HepG2 (cell line): ENCODE measurements around the gene CDYL2. TPM values are rescaled to one million over a fixed set of nuclear protein-coding genes. Genes with fewer than 3 reads are reported as not detected.

Experiments
- ATF4 ChIP-seq, 2 experiments: fragments of 450-650 bp in 1 of 2; sonication (generic) in 1 of 2; formaldehyde crosslinking; IDR thresholded peaks; 2 replicates each; pipeline versions ENCODE4 v1.5.0 to v1.8.0; 2020 to 2022; ENCODE audit warnings: mild to moderate bottlenecking in 1 of 2, missing genetic modification reagents in 1 of 2
- BRD4 ChIP-seq: sonication (generic); formaldehyde crosslinking; IDR thresholded peaks from 2 replicates; pipeline ENCODE4 v1.4.0; 2020; ENCODE audit warnings: missing genetic modification reagents
- E2F1 ChIP-seq: sonication (generic); formaldehyde crosslinking; IDR thresholded peaks from 2 replicates; pipeline ENCODE4 v1.5.0; 2020; ENCODE audit warnings: missing genetic modification reagents
- ELK4 ChIP-seq: sonication (generic); formaldehyde crosslinking; IDR thresholded peaks from 2 replicates; pipeline ENCODE4 v1.9.0; 2021; ENCODE audit warnings: missing genetic modification reagents, borderline replicate concordance
- FOXA1 ChIP-seq, 2 experiments: fragments of 450-650 bp in 1 of 2; sonication (generic) in 1 of 2; formaldehyde crosslinking in 1 of 2; IDR thresholded peaks; 2 replicates each; pipeline versions ENCODE4 v1.4.0 to v1.6.1; 2016 to 2020; ENCODE audit warnings: missing genetic modification reagents in 1 of 2
- HMG20B ChIP-seq: conservative IDR thresholded peaks from 2 replicates; pipeline ENCODE4 v1.6.1; 2016; ENCODE audit warnings: missing genetic modification reagents, missing compliant biosample characterization
- IRF9 ChIP-seq: sonication (generic); formaldehyde crosslinking; IDR thresholded peaks from 2 replicates; pipeline ENCODE4 v1.8.0; 2022; ENCODE audit warnings: missing genetic modification reagents, mild to moderate bottlenecking, borderline replicate concordance
- KDM4B ChIP-seq: sonication (generic); formaldehyde crosslinking; IDR thresholded peaks from 2 replicates; pipeline ENCODE4 v1.4.0; 2020; ENCODE audit warnings: missing genetic modification reagents
- MLLT10 ChIP-seq: sonication (generic); formaldehyde crosslinking; IDR thresholded peaks from 2 replicates; pipeline ENCODE4 v1.4.0; 2020; ENCODE audit warnings: missing genetic modification reagents
- MYC ChIP-seq: sonication (generic); formaldehyde crosslinking; IDR thresholded peaks from 2 replicates; pipeline ENCODE4 v1.9.0; 2021; ENCODE audit warnings: missing genetic modification reagents, borderline replicate concordance
- NRL ChIP-seq: sonication (generic); formaldehyde crosslinking; IDR thresholded peaks from 2 replicates; pipeline ENCODE4 v1.5.0; 2020; ENCODE audit warnings: missing genetic modification reagents, mild to moderate bottlenecking, moderate library complexity, borderline replicate concordance
- RAD51 ChIP-seq: fragments of 450-650 bp; IDR thresholded peaks from 2 replicates; pipeline ENCODE4 v1.6.1; 2016; ENCODE audit warnings: borderline replicate concordance
- RBM39 ChIP-seq: fragments of 200-400 bp; formaldehyde crosslinking; IDR thresholded peaks from one replicate; pipeline ENCODE4 v1.6.1; 2018; ENCODE audit warnings: antibody characterized with exemption, mild to moderate bottlenecking, low read depth, low read length; ENCODE audit not compliant: poor library complexity, severe bottlenecking
- RORA ChIP-seq: sonication (generic); formaldehyde crosslinking; IDR thresholded peaks from 2 replicates; pipeline ENCODE4 v1.5.0; 2020; ENCODE audit warnings: mild to moderate bottlenecking, missing genetic modification reagents, moderate library complexity
- SRSF4 ChIP-seq: fragments of 200-400 bp; formaldehyde crosslinking; IDR thresholded peaks from one replicate; pipeline ENCODE4 v1.6.1; 2018; ENCODE audit warnings: mild to moderate bottlenecking, low read depth, low read length, moderate library complexity; ENCODE audit not compliant: poor library complexity, severe bottlenecking
- THAP9 ChIP-seq: sonication (generic); formaldehyde crosslinking; IDR thresholded peaks from 2 replicates; pipeline ENCODE4; 2020; ENCODE audit warnings: missing genetic modification reagents, mild to moderate bottlenecking, borderline replicate concordance
- ZFY ChIP-seq: sonication (generic); formaldehyde crosslinking; IDR thresholded peaks from 2 replicates; pipeline ENCODE4 v1.4.0; 2020; ENCODE audit warnings: missing genetic modification reagents
- ZIK1 ChIP-seq: sonication (generic); formaldehyde crosslinking; IDR thresholded peaks from 2 replicates; pipeline ENCODE4 v1.5.0; 2020; ENCODE audit warnings: mild to moderate bottlenecking, low read depth, missing genetic modification reagents, borderline replicate concordance
- ZNF292 ChIP-seq: sonication (generic); formaldehyde crosslinking; IDR thresholded peaks from 2 replicates; pipeline ENCODE4 v1.8.1; 2022; ENCODE audit warnings: mild to moderate bottlenecking, low read depth, missing genetic modification reagents, borderline replicate concordance
- ZNF33B ChIP-seq: sonication (generic); formaldehyde crosslinking; IDR thresholded peaks from 2 replicates; pipeline ENCODE4 v1.5.1; 2020; ENCODE audit warnings: mild to moderate bottlenecking, missing genetic modification reagents
- ZNF414 ChIP-seq: sonication (generic); formaldehyde crosslinking; IDR thresholded peaks from 2 replicates; pipeline ENCODE4 v1.5.0; 2020; ENCODE audit warnings: missing genetic modification reagents
- ZNF782 ChIP-seq: sonication (generic); formaldehyde crosslinking; IDR thresholded peaks from 2 replicates; pipeline ENCODE4 v1.4.0; 2020; ENCODE audit warnings: missing genetic modification reagents, mild to moderate bottlenecking, borderline replicate concordance
- polyA plus RNA-seq, 8 experiments: library from polyadenylated mRNA; depleted of rRNA in 3 of 8; stranded (reverse) in 7 of 8; unstranded in 1 of 8; fragments of >200 nt; fragmentation: Illumina TruSeq in 4 of 8; extraction: Trizol in 4 of 8; gene quantifications; 2 replicates each; pipeline versions ENCODE4 v1.2.1 to v1.2.3, GENCODE V29; 2011 to 2016; ENCODE audit warnings: low read depth in 4 of 8, missing spikeins in 1 of 8, mixed read lengths in 1 of 8; ENCODE audit not compliant: insufficient read depth in 1 of 8
- total RNA-seq, 5 experiments: library from RNA; depleted of rRNA; stranded (reverse); fragments of >200 nt; fragmentation: Illumina TruSeq; extraction: Trizol; gene quantifications; 2 replicates each; pipeline ENCODE4 v1.2.3, GENCODE V29; 2016; ENCODE audit warnings: low read depth in 1 of 5

Gene CDYL2
- total and polyA plus RNA-seq, 2 of the 13 experiments (the other 11 are each of a cell fraction or from before 2014, with no cell fraction given): 0.07 to 0.35 TPM

- TF ChIP-seq RAD51 (peak; percentile 29; the same call in 1 of the 2 replicates), ZFY (no peak), ZNF414 (no peak), IRF9 (CRISPR knock-in tag) (no peak), ZNF292 (no peak), NRL (CRISPR knock-in tag) (no peak), ATF4 (CRISPR knock-in tag; IDR thresholded peaks at IDR 0.05) (no peak), RBM39 (no peak), E2F1 (no peak), ELK4 (CRISPR knock-in tag) (no peak), RORA (CRISPR knock-in tag) (no peak), ZIK1 (CRISPR knock-in tag) (no peak), SRSF4 (no peak), HMG20B (CRISPR knock-in tag) (no peak), BRD4 (CRISPR knock-in tag) (no peak), THAP9 (CRISPR knock-in tag) (no peak), ZNF782 (CRISPR knock-in tag) (no peak), FOXA1 (IDR thresholded peaks at IDR 0.05) (peak; percentile 35; the same call in 1 of the 2 replicates), FOXA1 (CRISPR knock-in tag; IDR thresholded peaks at IDR 0.05) (no peak), MYC (no peak), ZNF33B (CRISPR knock-in tag) (no peak), MLLT10 (no peak), KDM4B (CRISPR knock-in tag) (no peak)
Observed at GRCh38 chr16:80576343-80576912, 228.0 kb downstream of the CDYL2 start (continued).
